HCT116 (cell line): ENCODE data around the gene PCDHB11. TPM values are rescaled to one million over a fixed set of nuclear protein-coding genes. Genes with fewer than 3 reads are reported as not detected.

Source experiments
- ATAC-seq: fragments of 200-7000 bp; cut with Tn5 transposase; 2 replicates; pipeline ENCODE4 v1.9.1; 2020; ENCODE audit warnings: mild to moderate bottlenecking, moderate library complexity
- BruUV-seq: library from RNA; stranded (reverse); fragments of 400-500 nt; replicated peaks from 2 replicates; lab custom pipeline; 2021; lab: Mats Ljungman, UMichigan
- CTCF ChIA-PET: fragments of 300-600 bp; sonication (Branson Sonifier 250); formaldehyde crosslinking; loops from one replicate; lab custom pipeline; 2021; ENCODE audit warnings: antibody characterized with exemption; lab: Charles Lee
- POLR2A ChIA-PET: fragments of 300-600, 350-600 bp; sonication (Branson Sonifier 250); formaldehyde crosslinking; loops from one replicate; lab custom pipeline; 2021; ENCODE audit warnings: antibody characterized with exemption; lab: Charles Lee
- RAD21 ChIA-PET, 2 experiments: fragments of 300-600 bp; sonication (Branson Sonifier 250); formaldehyde crosslinking; loops; one replicate each; lab custom pipeline; 2023; ENCODE audit warnings: low total read pairs in 2 of 2; ENCODE audit not compliant: uncharacterized antibody in 2 of 2, unreplicated experiment in 2 of 2, low non-redundant PET in 1 of 2; lab: Charles Lee
- DNase-seq: peaks from one replicate; pipeline ENCODE4 v3.0.0-alpha.2; 2010; ENCODE audit warnings: low read depth, low spot score
- H2AFZ ChIP-seq: fragments of 200-600 bp; shearing (Covaris generic), sonication (generic); 2 replicates; pipeline ENCODE4 v1.6.1; 2017; ENCODE audit warnings: low read depth, mixed run types, mixed read lengths, antibody characterized with exemption, low read length; ENCODE audit not compliant: poor library complexity, severe bottlenecking
- H3K27ac ChIP-seq: 2 replicates; pipeline ENCODE4 v1.5.1; 2012; ENCODE audit warnings: low read depth, low read length
- H3K27me3 ChIP-seq: fragments of 200-600 bp; sonication (generic); 2 replicates; pipeline ENCODE4 v1.6.1; 2016; ENCODE audit warnings: mixed run types, low read length, mixed read lengths; ENCODE audit not compliant: insufficient read depth
- H3K36me3 ChIP-seq, 2 experiments: fragments of 200-500 bp in 1 of 2; fragments of 200-600 bp in 1 of 2; sonication (Bioruptor generic) in 1 of 2; sonication (generic) in 1 of 2; 2 replicates each; pipeline versions ENCODE4 v1.5.1 to v1.6.1; 2014 to 2016; ENCODE audit warnings: low read length in 2 of 2, inconsistent platforms in 1 of 2, mixed read lengths in 1 of 2, mixed run types in 1 of 2; ENCODE audit not compliant: insufficient read depth in 2 of 2, control insufficient read depth in 1 of 2
- H3K4me1 ChIP-seq, 2 experiments: fragments of 200-600 bp in 1 of 2; sonication (generic) in 1 of 2; 2 replicates each; pipeline versions ENCODE4 v1.5.1 to v1.6.1; 2012 to 2017; ENCODE audit warnings: low read length in 2 of 2, inconsistent platforms in 1 of 2, mild to moderate bottlenecking in 1 of 2, mixed read lengths in 1 of 2, mixed run types in 1 of 2, moderate library complexity in 1 of 2; ENCODE audit not compliant: insufficient read depth in 2 of 2, control insufficient read depth in 1 of 2
- H3K4me2 ChIP-seq: fragments of 200-600 bp; sonication (generic); 2 replicates; pipeline ENCODE4 v1.6.1; 2017; ENCODE audit warnings: mixed run types, low read length, mixed read lengths
- H3K4me3 ChIP-seq, 2 experiments: fragments of 200-600 bp in 1 of 2; sonication (generic) in 1 of 2; replicated peaks in 1 of 2; 2 replicates each; pipeline ENCODE4 v1.5.1; 2011 to 2016; ENCODE audit warnings: low read length in 2 of 2, control low read depth in 1 of 2, low read depth in 1 of 2, mild to moderate bottlenecking in 1 of 2, mixed read lengths in 1 of 2, mixed run types in 1 of 2
- H3K79me2 ChIP-seq: fragments of 200-600 bp; sonication (generic); 2 replicates; pipeline ENCODE4 v1.6.1; 2017; ENCODE audit warnings: mild to moderate bottlenecking, mixed run types, low read length, moderate library complexity, mixed read lengths; ENCODE audit not compliant: insufficient read depth
- H3K9ac ChIP-seq: fragments of 200-600 bp; sonication (generic); 2 replicates; pipeline ENCODE4 v1.6.1; 2016; ENCODE audit warnings: low read length, mixed read lengths
- H3K9me2 ChIP-seq: fragments of 200-600 bp; sonication (generic), shearing (Covaris generic); 2 replicates; pipeline ENCODE4 v1.6.1; 2017; ENCODE audit warnings: mixed run types, mild to moderate bottlenecking, moderate library complexity; ENCODE audit not compliant: insufficient read depth
- H3K9me3 ChIP-seq, 2 experiments: fragments of 200-500 bp in 1 of 2; fragments of 200-600 bp in 1 of 2; sonication (Bioruptor generic) in 1 of 2; sonication (generic) in 1 of 2; 2 replicates each; pipeline ENCODE4 v1.6.1; 2014 to 2017; ENCODE audit warnings: low read length in 2 of 2, mixed read lengths in 2 of 2, inconsistent platforms in 1 of 2, low read depth in 1 of 2, mild to moderate bottlenecking in 1 of 2, mixed run types in 1 of 2, moderate library complexity in 1 of 2; ENCODE audit not compliant: control insufficient read depth in 1 of 2, insufficient read depth in 1 of 2
- H4K20me1 ChIP-seq: fragments of 200-600 bp; sonication (generic), shearing (Covaris generic); 2 replicates; pipeline ENCODE4 v1.6.1; 2017; ENCODE audit warnings: mixed run types, mild to moderate bottlenecking, moderate library complexity; ENCODE audit not compliant: insufficient read depth
- ATF3 ChIP-seq: IDR thresholded peaks from 2 replicates; pipeline ENCODE4 v1.6.1; 2012
- CBX3 ChIP-seq: IDR thresholded peaks from 2 replicates; pipeline ENCODE4 v1.6.1; 2012; ENCODE audit warnings: low read depth
- CEBPB ChIP-seq: IDR thresholded peaks from 2 replicates; pipeline ENCODE4 v1.6.1; 2012; ENCODE audit warnings: low read depth
- CTCF ChIP-seq, 3 experiments: fragments of 200-600 bp in 1 of 3; sonication (generic) in 1 of 3; IDR thresholded peaks in 2 of 3; conservative IDR thresholded peaks in 1 of 3; 2 replicates each; pipeline ENCODE4 v1.5.1; 2012 to 2017; ENCODE audit warnings: low read depth in 2 of 3, low read length in 2 of 3, antibody characterized with exemption in 1 of 3, borderline replicate concordance in 1 of 3, control low read depth in 1 of 3, mild to moderate bottlenecking in 1 of 3, mixed read lengths in 1 of 3, mixed run types in 1 of 3, moderate library complexity in 1 of 3; ENCODE audit not compliant: insufficient read depth in 1 of 3
- EGR1 ChIP-seq: IDR thresholded peaks from 2 replicates; pipeline ENCODE4 v1.6.1; 2012; ENCODE audit warnings: low read depth
- EZH2 ChIP-seq: fragments of 200-600 bp; sonication (generic); IDR thresholded peaks from 2 replicates; pipeline ENCODE4 v1.6.1; 2017; ENCODE audit warnings: antibody characterized with exemption, mixed run types
- EZH2phosphoT487 ChIP-seq: fragments of 200-600 bp; IDR thresholded peaks from 2 replicates; pipeline ENCODE4 v1.6.1; 2018; ENCODE audit warnings: antibody characterized with exemption, borderline replicate concordance
- JUND ChIP-seq: IDR thresholded peaks from 2 replicates; pipeline ENCODE4 v1.6.1; 2012
- MAX ChIP-seq: IDR thresholded peaks from 2 replicates; pipeline ENCODE4 v1.6.1; 2012
- POLR2A ChIP-seq: IDR thresholded peaks from 2 replicates; pipeline ENCODE4 v1.7.0; 2011; ENCODE audit warnings: borderline replicate concordance; ENCODE audit not compliant: insufficient read depth, insufficient read length; ENCODE audit errors: extremely low read depth
- POLR2AphosphoS5 ChIP-seq: IDR thresholded peaks from 2 replicates; pipeline ENCODE4 v1.6.1; 2011; ENCODE audit warnings: mild to moderate bottlenecking, low read depth, low read length, moderate library complexity
- RAD21 ChIP-seq: IDR thresholded peaks from 2 replicates; pipeline ENCODE4 v1.6.1; 2012; ENCODE audit warnings: low read depth, mild to moderate bottlenecking
- REST ChIP-seq: IDR thresholded peaks from 2 replicates; pipeline ENCODE4 v1.6.1; 2012; ENCODE audit warnings: low read depth
- SP1 ChIP-seq: IDR thresholded peaks from 2 replicates; pipeline ENCODE4 v1.6.1; 2012; ENCODE audit warnings: low read depth
- TCF7L2 ChIP-seq: IDR thresholded peaks from 2 replicates; pipeline ENCODE4 v1.7.0; 2011; ENCODE audit warnings: borderline replicate concordance, inconsistent platforms; ENCODE audit not compliant: insufficient read depth, insufficient read length; ENCODE audit errors: extremely low read depth
- YY1 ChIP-seq: IDR thresholded peaks from 2 replicates; pipeline ENCODE4 v1.6.1; 2011; ENCODE audit warnings: low read length, low read depth, moderate library complexity, mild to moderate bottlenecking; ENCODE audit not compliant: insufficient replicate concordance; ENCODE audit errors: extremely low read depth
- ZBTB33 ChIP-seq: IDR thresholded peaks from 2 replicates; pipeline ENCODE4 v1.6.1; 2011; ENCODE audit warnings: mild to moderate bottlenecking, low read length, moderate library complexity; ENCODE audit not compliant: insufficient replicate concordance; ENCODE audit errors: extremely low read depth
- ZNF274 ChIP-seq: fragments of 200-500 bp; sonication (Bioruptor generic); IDR thresholded peaks from 2 replicates; pipeline ENCODE4 v1.6.1; 2014; ENCODE audit warnings: mild to moderate bottlenecking, low read depth, low read length, inconsistent platforms
- intact Hi-C: fragments of 100-400 bp; cut with micrococcal nuclease; formaldehyde crosslinking; loops from 2 replicates; pipeline ENCODE4 v1.10.0; 2022
- total RNA-seq: library from RNA; stranded (reverse); gene quantifications from one replicate; pipeline ENCODE4 v1.2.1, GENCODE V29; 2021; ENCODE audit not compliant: unreplicated experiment

The PCDHB11 gene
- total RNA-seq, 1 experiment from 2014 or later, result 0.07 TPM

- no peaks in the 10 kb centered on the region for H4K20me1 ChIP-seq
- H3K4me3 ChIP-seq, result no peak overlapping the region
- H3K9me3 ChIP-seq, result peaks cover 0 to 3% of the 10 kb centered on the region in 2 experiments; a peak in 1 of 4 replicates
- BruUV-seq, result no TSS peak
- H3K9ac ChIP-seq, result no peak overlapping the region
- intact Hi-C loops, result no loop called here
- no peaks in the 10 kb centered on the region for H3K79me2 ChIP-seq
- H3K9me2 ChIP-seq, result no peaks in the 10 kb centered on the region
- no peak overlapping the region for H3K4me2 ChIP-seq
- ChIA-PET POLR2A (no interaction called here), RAD21 (no interaction called here), CTCF (interaction anchor here (1.0 to 1.4 kb wide), 2 partner anchors 16 to 304 kb away, joined by 3 read pairs; no protein-coding TSS in a partner anchor)
- H3K36me3 ChIP-seq, result no peaks in the 10 kb centered on the region
- no peaks in the 10 kb centered on the region for H3K27me3 ChIP-seq
- no peak overlapping the region for H3K27ac ChIP-seq
- DNase-seq, result no peak
- peak; percentile 40; the same call in 1 of the 2 replicates for ATAC-seq
- TF ChIP-seq JUND, result no peak
- no peak for TF ChIP-seq REST
- TF ChIP-seq POLR2AphosphoS5, result no peak
- TF ChIP-seq SP1, result no peak
- TF ChIP-seq TCF7L2, result no peak
- no peak for TF ChIP-seq ZNF274
- TF ChIP-seq YY1, result no peak
- TF ChIP-seq EZH2phosphoT487, result no peak
- peak in 2 of 3 experiments; percentile 28 to 40; a peak in 3 of 6 replicates for TF ChIP-seq CTCF (IDR thresholded peaks at IDR 0.05 in 2 of 3, conservative IDR thresholded peaks at IDR 0.05 in 1 of 3; ENCODE audit: borderline replicate concordance in 1 of 3, insufficient read depth in 1 of 3, low read depth in 2 of 3, low read length in 2 of 3)
- no peak for TF ChIP-seq ZBTB33
- no peak for TF ChIP-seq POLR2A
- TF ChIP-seq EZH2, result no peak
- TF ChIP-seq EGR1, result no peak
- TF ChIP-seq CBX3, result no peak
- TF ChIP-seq ATF3, result no peak
- peak; percentile 23; the same call in 1 of the 2 replicates for TF ChIP-seq RAD21
- TF ChIP-seq CEBPB, result no peak
- TF ChIP-seq MAX, result no peak
- H3K4me1 ChIP-seq, result no peaks in the 10 kb centered on the region
- H2AFZ ChIP-seq, result no peak overlapping the region
Measured at GRCh38 chr5:141155540-141156374, 43.7 kb upstream of the PCDHB11 start.
